ENCODE measurements around the gene DRAP1. TPM values are rescaled to one million over a fixed set of nuclear protein-coding genes. Genes with fewer than 3 reads are reported as not detected.
A peak's percentile ranks its signal among the peaks of the same experiment; 100 is the strongest.

Gene DRAP1
- total RNA-seq, 4 donors from 2014 or later = 82.0 to 184 (median 132) TPM

DNA sequence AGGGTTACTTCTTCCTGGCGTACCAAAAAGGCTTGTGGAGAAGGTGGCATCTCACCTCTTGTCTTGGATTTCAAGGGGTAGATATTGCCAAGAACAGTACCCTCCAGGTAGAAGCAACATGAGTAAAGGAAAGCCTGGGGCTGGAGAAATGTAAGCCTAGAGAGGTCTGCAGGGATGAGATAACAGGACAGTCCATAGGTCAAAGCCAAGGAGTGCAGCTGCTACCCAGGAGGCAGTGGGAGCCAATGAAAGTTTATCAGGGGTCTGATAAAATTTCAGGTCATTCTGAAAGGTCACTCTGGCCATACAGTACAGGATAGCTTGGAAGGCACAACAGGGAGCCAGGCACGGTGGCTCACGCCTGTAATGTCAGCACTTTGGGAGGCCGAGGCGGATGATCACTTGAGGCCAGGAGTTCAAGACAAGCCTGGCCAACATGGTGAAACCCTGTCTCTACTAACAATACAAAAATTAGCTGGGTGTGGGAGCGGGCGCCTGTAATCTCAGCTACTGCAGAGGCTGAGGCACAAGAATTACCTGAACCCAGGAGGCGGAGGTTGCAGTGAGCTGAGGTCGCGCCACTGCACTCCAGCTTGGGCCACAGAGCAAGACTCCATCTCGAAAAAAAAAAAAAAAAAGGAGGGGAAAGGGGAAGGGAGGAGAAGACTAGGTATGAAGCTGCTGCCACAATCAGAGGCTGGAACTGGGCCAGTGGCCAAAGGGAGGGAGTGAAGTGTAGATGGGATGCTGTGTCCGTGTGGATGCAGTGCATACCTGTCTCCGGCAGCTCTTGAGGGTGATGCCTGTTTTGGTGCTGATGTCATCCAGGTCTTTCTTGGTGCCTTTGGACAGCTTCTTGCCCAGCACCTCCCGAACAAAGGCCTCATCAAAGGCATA, 32.2 kb upstream of the DRAP1 start:
- 86 to 87% methylated on average over 14 of the region's 14 CpGs for WGBS, 2 donors
- no peaks in the 10 kb centered on the region for H3K9me3 ChIP-seq
- TF ChIP-seq POLR2A (IDR thresholded peaks at IDR 0.05) = no peak
- TF ChIP-seq, protein P1, sequence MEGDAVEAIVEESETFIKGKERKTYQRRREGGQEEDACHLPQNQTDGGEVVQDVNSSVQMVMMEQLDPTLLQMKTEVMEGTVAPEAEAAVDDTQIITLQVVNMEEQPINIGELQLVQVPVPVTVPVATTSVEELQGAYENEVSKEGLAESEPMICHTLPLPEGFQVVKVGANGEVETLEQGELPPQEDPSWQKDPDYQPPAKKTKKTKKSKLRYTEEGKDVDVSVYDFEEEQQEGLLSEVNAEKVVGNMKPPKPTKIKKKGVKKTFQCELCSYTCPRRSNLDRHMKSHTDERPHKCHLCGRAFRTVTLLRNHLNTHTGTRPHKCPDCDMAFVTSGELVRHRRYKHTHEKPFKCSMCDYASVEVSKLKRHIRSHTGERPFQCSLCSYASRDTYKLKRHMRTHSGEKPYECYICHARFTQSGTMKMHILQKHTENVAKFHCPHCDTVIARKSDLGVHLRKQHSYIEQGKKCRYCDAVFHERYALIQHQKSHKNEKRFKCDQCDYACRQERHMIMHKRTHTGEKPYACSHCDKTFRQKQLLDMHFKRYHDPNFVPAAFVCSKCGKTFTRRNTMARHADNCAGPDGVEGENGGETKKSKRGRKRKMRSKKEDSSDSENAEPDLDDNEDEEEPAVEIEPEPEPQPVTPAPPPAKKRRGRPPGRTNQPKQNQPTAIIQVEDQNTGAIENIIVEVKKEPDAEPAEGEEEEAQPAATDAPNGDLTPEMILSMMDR (IDR thresholded peaks at IDR 0.05) = no peak
- DNase-seq = no peak
- intact Hi-C loops (cut with DNase I) = loop anchor here (2.0 kb wide), 1 partner anchor 102 kb away; no protein-coding TSS in a partner anchor
- peak overlapping the region in 1 of 3 donors; percentile 55 for H3K4me3 ChIP-seq (replicated peaks in 1 of 3)
- H3K27ac ChIP-seq = no peak overlapping the region
- no peaks in the 10 kb centered on the region for H3K27me3 ChIP-seq
- peaks cover 34 to 36% of the 10 kb centered on the region in 2 donors for H3K4me1 ChIP-seq
- peaks cover 12 to 16% of the 10 kb centered on the region in 2 donors for H3K36me3 ChIP-seq

DNA sequence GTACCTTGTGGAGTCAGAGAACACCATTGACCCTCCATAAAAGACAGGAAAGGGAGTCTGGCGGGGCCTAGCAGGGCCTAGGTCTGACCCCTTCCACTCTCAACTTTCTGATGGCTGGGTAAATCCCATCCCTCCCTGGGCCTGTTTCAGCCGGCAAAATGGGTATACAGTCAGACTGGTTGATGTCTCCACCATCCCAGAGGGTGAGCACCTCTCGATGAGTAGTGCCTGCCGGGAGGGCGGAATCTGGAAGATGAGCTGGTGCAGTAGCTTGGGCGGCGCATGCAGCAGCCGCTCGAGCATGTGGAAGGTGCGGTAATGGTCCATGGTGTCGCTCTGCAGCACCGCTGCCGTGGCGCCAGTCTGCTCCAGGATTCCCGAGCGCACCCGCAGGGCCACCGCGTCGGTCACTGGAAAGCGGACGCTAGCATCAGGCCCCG, 31.5 kb upstream of the DRAP1 start:
- intact Hi-C loops (cut with DNase I) = loop anchor here (2.0 kb wide), 1 partner anchor 101 kb away; no protein-coding TSS in a partner anchor
- DNase-seq = no peak
- H3K27ac ChIP-seq = peak overlapping the region; percentile 62 to 97 (median 92)
- WGBS, 2 donors = 5 to 100% methylated on average over 1 to 8 of the region's 23 CpGs
- no peaks in the 10 kb centered on the region for H3K27me3 ChIP-seq
- peaks cover 34 to 43% of the 10 kb centered on the region in 2 donors for H3K4me1 ChIP-seq
- H3K36me3 ChIP-seq = peaks cover 12 to 16% of the 10 kb centered on the region in 2 donors
- peak overlapping the region; percentile 41 to 69 (median 55) for H3K4me3 ChIP-seq (replicated peaks in 1 of 3)
- H3K9me3 ChIP-seq = no peaks in the 10 kb centered on the region
- no peak for TF ChIP-seq POLR2A (IDR thresholded peaks at IDR 0.05)
- TF ChIP-seq, protein P1 (IDR thresholded peaks at IDR 0.05) = no peak

DNA sequence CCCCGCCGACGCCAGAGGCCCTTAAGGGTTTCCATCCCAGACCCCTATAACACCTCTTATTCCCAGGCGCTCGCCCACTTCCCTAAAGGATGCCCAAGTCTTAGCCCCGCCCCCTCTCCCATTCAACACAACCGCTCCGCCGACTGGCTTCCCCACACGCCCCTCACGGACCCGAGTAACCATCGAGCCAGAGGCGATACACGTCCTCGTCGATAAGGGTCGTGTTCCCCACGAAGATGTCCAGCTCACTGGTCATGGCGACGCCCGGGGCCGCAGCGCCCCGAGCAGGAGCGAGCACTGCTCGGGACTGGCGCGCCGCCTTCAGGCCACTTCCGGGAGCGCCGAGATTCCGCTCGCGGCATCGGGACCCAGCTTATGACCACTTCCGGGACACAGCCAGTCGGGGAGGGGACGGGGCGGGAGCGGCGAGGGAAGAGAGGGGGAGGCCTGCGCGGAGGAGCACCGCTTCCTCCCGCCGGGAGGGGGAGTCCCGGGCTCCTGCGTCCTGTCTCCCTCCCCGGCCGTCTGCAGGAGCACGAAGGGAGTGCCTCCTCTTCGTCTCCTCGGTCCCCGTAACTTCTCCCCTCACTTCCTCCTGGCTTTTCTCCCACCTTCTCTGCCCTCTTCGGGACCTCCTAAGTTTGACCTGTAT, 30.9 kb upstream of the DRAP1 start, which contains the start of gene FIBP:
Gene FIBP, minus strand, starts transcription at position 309 of the 652 bp plus-strand sequence. Its CDS starts 53 bp downstream, at position 256.
- WGBS, 2 donors = 0 to 1% methylated on average over 25 to 28 of the region's 57 CpGs
- H3K4me1 ChIP-seq = peaks cover 34 to 48% of the 10 kb centered on the region in 2 donors
- peak; percentile 97 to 99 for DNase-seq
- H3K36me3 ChIP-seq = peaks cover 10 to 11% of the 10 kb centered on the region in 2 donors
- intact Hi-C loops (cut with DNase I) = no loop called here
- peak within 1 kb of the TSS; percentile 82 to 97 (median 92) for H3K27ac ChIP-seq
- H3K27me3 ChIP-seq = no peaks in the 10 kb centered on the region
- peak within 1 kb of the TSS; percentile 41 to 69 (median 55) for H3K4me3 ChIP-seq (replicated peaks in 1 of 3)
- TF ChIP-seq, protein P1 (IDR thresholded peaks at IDR 0.05) = peak; percentile 69 to 94 (median 83)
- peak; percentile 5 to 87 for TF ChIP-seq POLR2A (IDR thresholded peaks at IDR 0.05)
- no peaks in the 10 kb centered on the region for H3K9me3 ChIP-seq

DNA sequence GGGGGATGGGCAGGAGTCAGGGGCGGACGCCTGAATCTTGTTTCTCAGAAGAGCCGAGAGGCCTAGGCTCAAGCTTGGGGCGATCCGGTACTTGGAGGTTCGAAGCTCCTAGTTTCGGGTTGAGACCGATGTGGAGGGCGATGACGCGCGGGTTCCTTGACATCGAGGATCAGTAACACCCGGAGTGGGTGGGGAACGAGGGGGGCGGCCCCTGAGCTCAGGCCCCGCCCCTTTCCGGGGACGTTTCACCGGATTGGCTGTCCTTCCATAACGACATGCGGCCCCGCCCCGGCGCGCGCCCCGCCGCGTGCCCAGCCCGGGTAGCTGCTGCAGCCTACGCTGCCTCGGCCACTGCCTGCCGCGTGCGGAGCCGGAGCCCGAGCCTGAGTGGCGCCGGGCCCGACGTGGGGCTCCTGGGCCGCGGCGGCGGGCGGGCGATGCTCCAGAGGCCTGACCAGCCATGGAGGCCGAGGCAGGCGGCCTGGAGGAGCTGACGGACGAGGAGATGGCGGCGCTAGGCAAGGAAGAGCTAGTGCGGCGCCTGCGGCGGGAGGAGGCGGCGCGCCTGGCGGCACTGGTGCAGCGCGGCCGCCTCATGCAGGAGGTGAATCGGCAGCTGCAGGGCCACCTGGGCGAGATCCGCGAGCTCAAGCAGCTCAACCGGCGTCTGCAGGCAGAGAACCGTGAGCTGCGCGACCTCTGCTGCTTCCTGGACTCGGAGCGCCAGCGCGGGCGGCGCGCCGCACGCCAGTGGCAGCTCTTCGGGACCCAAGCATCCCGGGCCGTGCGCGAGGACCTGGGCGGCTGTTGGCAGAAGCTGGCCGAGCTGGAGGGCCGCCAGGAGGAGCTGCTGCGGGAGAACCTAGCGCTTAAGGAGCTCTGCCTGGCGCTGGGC, 28.7 kb upstream of the DRAP1 start, which contains the start of gene CCDC85B:
Gene CCDC85B, plus strand, starts transcription at position 350 of the 895 bp plus-strand sequence. Its CDS starts 111 bp downstream, at position 461.
- Histone ChIP-seq H3K9me3 (no peaks in the 10 kb centered on the region), H3K4me3 (replicated peaks in 1 of 3) (peak within 1 kb of the TSS; percentile 31 to 66 (median 59)), H3K27me3 (no peaks in the 10 kb centered on the region), H3K4me1 (peaks cover 34 to 55% of the 10 kb centered on the region in 2 donors), H3K27ac (peak within 1 kb of the TSS; percentile 83 to 97 (median 92)), H3K36me3 (peaks cover 0 to 3% of the 10 kb centered on the region in 2 donors)
- 0 to 3% methylated on average over 8 to 25 of the region's 94 CpGs for WGBS, 2 donors
- intact Hi-C loops (cut with DNase I) = no loop called here
- TF ChIP-seq, protein P1 (IDR thresholded peaks at IDR 0.05) = peak in 3 of 6 experiments; percentile 9 to 29 (median 11)
- peak; percentile 77 to 94 for TF ChIP-seq POLR2A (IDR thresholded peaks at IDR 0.05)
- peak; percentile 98 for DNase-seq

Measured in thyroid gland (tissue), 4 donors.